ENCODE measurements around the gene TPGS2.
"Not testable (repeated sequence)": the region's sequence is repeated elsewhere in the genome, so short reads cannot be mapped to it uniquely, and the experiment has no call there.

Gene TPGS2

GRCh38 chr18:36828630-36829361 lies at the start of gene TPGS2, which contains the start of gene KIAA1328:
TPGS2 (minus strand) TSS chr18:36829002; CDS start chr18:36828767, 235 bp downstream.
KIAA1328 (plus strand) TSS chr18:36829127; CDS start chr18:36829139, 12 bp downstream.
- ATAC-seq, result peak; percentile 94
- TF ChIP-seq CSRNP3 (CRISPR knock-in tag; IDR thresholded peaks at IDR 0.05) (no peak), ZNF565 (CRISPR knock-in tag; conservative IDR thresholded peaks at IDR 0.05; ENCODE audit: low read depth) (peak; percentile 66; the same call in 1 of the 2 replicates), PATZ1 (CRISPR knock-in tag; IDR thresholded peaks at IDR 0.05; ENCODE audit: borderline replicate concordance) (peak; percentile 35; the same call in 1 of the 2 replicates), TOX (CRISPR knock-in tag; IDR thresholded peaks at IDR 0.05; ENCODE audit: borderline replicate concordance) (no peak), RARB (CRISPR knock-in tag; IDR thresholded peaks at IDR 0.05) (no peak), CSDC2 (CRISPR knock-in tag; IDR thresholded peaks at IDR 0.05) (peak; percentile 95), ZNF8 (CRISPR knock-in tag; IDR thresholded peaks at IDR 0.05) (no peak), TCF4 (CRISPR knock-in tag; IDR thresholded peaks at IDR 0.05; ENCODE audit: borderline replicate concordance) (no peak), ESRRG (CRISPR knock-in tag; IDR thresholded peaks at IDR 0.05) (no peak), ZFP3 (CRISPR knock-in tag; IDR thresholded peaks at IDR 0.05) (peak; percentile 87), ARNTL (CRISPR knock-in tag; IDR thresholded peaks at IDR 0.05; ENCODE audit: borderline replicate concordance, low read depth) (no peak), PPARA (CRISPR knock-in tag; IDR thresholded peaks at IDR 0.05; ENCODE audit: borderline replicate concordance) (no peak), GLIS3 (CRISPR knock-in tag; IDR thresholded peaks at IDR 0.05) (no peak), ZNF70 (CRISPR knock-in tag; IDR thresholded peaks at IDR 0.05) (no peak), ZFP30 (CRISPR knock-in tag; IDR thresholded peaks at IDR 0.05) (no peak; the same call in 1 of the 2 replicates), BACH2 (CRISPR knock-in tag; IDR thresholded peaks at IDR 0.05; ENCODE audit: borderline replicate concordance) (no peak), ISL1 (CRISPR knock-in tag; IDR thresholded peaks at IDR 0.05) (0 out of 2 replicates have a peak, but pooled peaks have one; percentile 15), SNAI2 (CRISPR knock-in tag; IDR thresholded peaks at IDR 0.05) (peak; percentile 74; the same call in 1 of the 2 replicates), OSR1 (CRISPR knock-in tag; IDR thresholded peaks at IDR 0.05) (no peak), TSHZ2 (CRISPR knock-in tag; IDR thresholded peaks at IDR 0.05) (no peak), ZC3H10 (CRISPR knock-in tag; IDR thresholded peaks at IDR 0.05) (no peak), POU6F1 (CRISPR knock-in tag; IDR thresholded peaks at IDR 0.05; ENCODE audit: borderline replicate concordance, low read depth) (no peak)
- TF ChIP-seq, protein P1, sequence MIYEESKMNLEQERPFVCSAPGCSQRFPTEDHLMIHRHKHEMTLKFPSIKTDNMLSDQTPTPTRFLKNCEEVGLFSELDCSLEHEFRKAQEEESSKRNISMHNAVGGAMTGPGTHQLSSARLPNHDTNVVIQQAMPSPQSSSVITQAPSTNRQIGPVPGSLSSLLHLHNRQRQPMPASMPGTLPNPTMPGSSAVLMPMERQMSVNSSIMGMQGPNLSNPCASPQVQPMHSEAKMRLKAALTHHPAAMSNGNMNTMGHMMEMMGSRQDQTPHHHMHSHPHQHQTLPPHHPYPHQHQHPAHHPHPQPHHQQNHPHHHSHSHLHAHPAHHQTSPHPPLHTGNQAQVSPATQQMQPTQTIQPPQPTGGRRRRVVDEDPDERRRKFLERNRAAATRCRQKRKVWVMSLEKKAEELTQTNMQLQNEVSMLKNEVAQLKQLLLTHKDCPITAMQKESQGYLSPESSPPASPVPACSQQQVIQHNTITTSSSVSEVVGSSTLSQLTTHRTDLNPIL (CRISPR knock-in tag; IDR thresholded peaks at IDR 0.05; ENCODE audit: low read depth), result no peak

- not testable (repeated sequence) for ATAC-seq
- peak; percentile 29; the same call in 1 of the 2 replicates for TF ChIP-seq ZNF8 (CRISPR knock-in tag; IDR thresholded peaks at IDR 0.05)
These were observed 45.0 kb upstream of the TPGS2 start for GRCh38 chr18:36873826-36874225.

Measured in SK-N-SH treated with all-trans-retinoic acid at 6 μM for 48 hours (cell line).